GM19193 (cell line): ENCODE data around the gene COX8A.

Experiments used
- POLR2A ChIP-seq: IDR thresholded peaks from 4 replicates; pipeline ENCODE4 v1.6.1; 2011; ENCODE audit not compliant: insufficient read depth, insufficient read length; ENCODE audit errors: extremely low read depth

Gene COX8A

DNA sequence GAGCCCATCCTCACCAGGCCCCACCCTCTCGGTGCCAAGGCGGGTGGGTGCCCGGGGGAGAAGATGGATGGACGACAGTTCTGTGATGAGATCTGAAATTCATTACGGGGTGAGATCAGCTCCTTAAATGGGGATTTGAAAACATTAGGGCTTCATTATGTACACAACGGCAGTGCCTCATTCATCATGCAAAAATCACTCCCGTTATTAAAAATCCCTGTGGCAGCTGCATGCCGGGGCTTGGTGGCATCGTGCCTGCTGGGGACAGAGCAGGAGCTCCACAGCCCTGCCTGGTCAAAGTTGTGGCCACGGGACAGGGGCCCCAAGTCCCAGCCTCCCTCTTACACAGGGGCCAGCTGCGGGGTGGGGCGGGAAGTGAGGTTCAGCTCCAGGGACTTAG, 32.0 kb downstream of the COX8A start:
- no peak for TF ChIP-seq POLR2A

DNA sequence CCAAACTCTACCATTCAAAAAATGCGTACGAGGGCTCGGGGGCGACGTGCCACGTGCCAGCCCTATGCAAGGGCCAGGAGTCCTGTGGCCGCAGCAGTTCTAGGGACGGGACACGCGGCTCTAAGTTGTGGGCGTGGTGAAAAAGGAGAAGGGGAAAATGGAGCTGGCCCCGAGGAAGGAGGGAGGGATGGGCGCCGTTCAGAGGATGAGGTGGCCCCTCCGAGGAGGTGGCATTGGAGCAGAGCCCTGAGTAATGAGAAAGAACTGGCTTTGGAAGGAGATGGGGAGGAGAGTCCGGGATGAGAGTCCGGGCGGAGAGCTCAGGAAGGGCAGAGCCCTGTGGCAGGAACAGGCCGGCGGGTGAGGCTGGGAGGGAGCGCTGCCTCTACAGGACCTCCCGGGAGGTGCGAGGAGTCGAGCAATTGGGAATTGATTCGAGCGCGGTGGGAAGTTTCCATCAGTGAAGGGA, 32.8 kb downstream of the COX8A start:
- no peak for TF ChIP-seq POLR2A

DNA sequence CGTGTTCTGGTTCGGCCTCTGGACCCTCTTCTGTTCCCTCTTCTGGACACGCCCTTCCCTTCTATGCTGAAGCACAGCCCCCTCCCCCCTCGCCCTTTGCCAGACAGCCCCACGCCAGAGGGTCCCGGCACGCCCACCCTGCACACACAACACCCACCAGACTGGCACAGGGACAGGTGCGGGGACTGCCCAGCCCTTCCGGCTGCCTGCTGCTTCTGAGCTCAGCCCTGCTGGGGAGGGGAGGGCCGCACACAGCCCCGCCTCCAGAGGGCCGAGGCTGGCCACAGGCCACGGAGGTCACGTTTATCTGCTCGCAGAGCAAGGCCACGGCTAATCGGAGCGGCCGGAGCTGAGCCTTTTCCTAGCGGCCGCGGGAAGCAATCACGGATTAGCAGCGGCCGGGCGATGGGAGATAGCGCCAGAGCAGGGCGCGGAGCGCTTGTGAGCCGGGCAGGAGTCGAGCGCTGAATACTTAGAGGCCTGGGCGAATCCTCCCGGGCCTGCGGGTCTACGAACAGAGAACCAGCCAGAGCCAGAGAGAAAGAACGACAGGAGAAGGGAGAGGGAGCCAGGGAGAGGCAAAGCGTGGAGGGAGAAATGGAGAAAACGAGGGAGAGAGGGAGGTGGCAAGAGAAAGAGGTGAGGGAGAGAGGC, 33.3 kb downstream of the COX8A start:
- no peak for TF ChIP-seq POLR2A

GRCh38 chr11:64008283-64008913, 34.0 kb downstream of the COX8A start:
- no peak for TF ChIP-seq POLR2A

DNA sequence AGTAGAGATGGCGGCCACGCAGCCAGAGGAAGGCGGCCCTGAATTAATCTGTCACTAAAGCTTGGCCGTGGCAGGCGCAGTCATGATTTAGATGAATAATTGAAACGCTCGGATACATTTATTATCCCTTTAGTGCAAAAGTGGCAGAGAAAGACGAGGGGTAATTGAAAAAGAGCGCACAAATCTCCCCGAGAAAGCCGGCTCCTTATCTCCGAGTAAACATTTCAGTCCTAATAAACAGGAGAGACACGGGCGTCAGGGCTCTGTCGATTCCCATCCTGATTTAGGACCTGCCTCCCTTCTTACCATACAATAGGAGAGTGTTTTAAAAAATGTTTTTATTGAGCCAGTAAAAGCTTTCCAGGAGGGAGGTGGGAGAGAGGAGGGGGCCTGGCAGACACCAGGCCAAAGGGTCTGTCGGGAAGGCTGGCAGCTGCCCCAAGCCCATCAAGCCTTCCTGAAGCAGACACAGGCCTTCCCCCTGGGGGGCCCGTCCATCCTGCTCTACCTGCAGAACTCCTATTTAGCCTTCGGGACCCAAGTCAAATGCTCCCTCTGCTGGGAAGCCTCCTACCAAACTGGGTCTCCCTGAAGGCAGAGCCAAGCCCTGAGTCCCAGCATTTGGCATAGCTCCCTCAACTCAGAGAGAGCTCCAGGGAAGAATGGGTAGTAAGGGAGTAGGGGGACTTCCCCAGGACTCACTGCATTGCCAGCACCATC, 34.7 kb downstream of the COX8A start:
- TF ChIP-seq POLR2A: no peak

DNA sequence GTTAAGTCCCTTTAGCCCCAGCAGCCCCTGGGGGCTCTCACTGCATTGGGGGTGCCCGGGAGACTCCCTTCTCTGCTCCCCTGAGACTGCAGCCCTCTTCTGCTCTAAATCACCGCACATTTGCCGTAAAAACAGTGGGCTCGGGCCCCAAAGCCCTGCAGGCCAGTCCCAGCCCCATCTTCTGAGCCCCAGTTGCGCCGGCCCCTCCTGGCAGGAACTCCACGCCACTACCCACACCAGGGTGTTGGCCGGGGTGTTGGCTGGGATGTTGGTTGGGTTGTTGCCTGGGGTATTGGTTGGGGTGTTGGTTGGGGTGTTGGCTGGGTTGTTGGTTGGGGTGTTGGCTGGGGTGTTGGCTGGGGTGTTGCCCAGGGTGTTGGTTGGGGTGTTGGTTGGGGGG, 35.3 kb downstream of the COX8A start:
- no peak for TF ChIP-seq POLR2A

- TF ChIP-seq POLR2A: no peak
These were observed 36.4 kb downstream of the COX8A start for GRCh38 chr11:64010783-64011182.

- no peak for TF ChIP-seq POLR2A
These were observed 37.0 kb downstream of the COX8A start for GRCh38 chr11:64011371-64011770.

DNA sequence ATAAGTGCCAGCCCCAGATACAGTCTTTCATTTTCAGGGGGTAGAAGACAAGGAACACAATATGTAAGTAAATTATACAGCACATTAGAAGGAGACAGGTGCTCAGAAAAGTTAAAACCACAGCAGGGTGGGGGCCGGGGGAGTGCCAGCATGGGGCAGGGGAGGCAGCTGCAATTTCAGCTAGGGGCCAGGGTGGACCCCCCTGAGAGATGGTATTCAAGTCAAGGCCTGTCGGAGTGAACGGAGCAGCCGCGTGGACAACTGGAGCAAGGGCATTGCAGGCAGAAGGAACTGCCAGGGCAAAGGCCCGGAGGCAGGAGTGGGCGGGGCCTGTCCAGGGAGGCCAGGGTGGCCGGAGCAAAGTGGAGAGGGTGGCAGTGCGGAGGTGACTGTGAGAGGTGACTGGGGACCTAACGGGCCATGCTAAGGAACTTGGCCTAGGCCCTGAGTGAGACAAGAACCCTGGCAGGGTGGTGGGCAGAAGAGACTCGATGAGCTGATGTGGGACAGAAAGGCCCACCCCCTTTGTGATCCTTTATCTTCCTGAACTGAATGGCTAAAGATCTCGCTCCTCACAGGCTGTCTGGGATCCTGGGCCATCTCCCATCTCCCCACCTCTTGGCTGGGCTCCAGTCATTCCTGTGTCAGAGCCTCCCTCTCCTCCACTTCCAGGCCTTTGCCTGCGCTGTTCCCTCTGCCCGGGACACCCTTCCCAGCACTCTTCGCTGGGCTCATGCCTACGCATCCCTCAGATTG, 38.9 kb downstream of the COX8A start:
- TF ChIP-seq POLR2A: no peak

- no peak for TF ChIP-seq POLR2A
These were observed 39.9 kb downstream of the COX8A start for GRCh38 chr11:64014356-64014755.

GRCh38 chr11:64015510-64015909, 41.1 kb downstream of the COX8A start:
- no peak for TF ChIP-seq POLR2A

GRCh38 chr11:64015935-64016845, 41.8 kb downstream of the COX8A start:
- TF ChIP-seq POLR2A: no peak

GRCh38 chr11:64017945-64018224, 43.5 kb downstream of the COX8A start:
- no peak for TF ChIP-seq POLR2A

DNA sequence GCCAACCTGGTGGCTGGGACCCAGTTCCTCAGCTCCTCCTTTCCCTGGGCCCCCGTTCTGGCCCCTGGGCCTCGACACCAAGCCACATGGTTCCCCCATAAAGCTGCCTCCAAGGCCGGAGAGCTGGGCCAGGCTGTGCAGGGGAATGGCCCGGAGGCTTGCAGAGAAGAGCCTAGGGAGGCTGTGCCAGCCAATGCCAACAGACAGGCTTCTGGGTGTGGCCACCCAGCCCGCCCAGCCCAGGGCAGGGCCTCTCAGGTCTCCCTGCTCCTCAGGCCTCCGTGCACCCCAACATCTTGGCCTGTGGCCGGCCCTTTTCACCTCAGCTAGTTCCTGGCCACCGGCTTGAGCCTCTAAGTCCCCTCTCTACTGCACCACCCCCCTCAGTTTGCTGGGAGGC, 43.9 kb downstream of the COX8A start:
- TF ChIP-seq POLR2A: no peak

DNA sequence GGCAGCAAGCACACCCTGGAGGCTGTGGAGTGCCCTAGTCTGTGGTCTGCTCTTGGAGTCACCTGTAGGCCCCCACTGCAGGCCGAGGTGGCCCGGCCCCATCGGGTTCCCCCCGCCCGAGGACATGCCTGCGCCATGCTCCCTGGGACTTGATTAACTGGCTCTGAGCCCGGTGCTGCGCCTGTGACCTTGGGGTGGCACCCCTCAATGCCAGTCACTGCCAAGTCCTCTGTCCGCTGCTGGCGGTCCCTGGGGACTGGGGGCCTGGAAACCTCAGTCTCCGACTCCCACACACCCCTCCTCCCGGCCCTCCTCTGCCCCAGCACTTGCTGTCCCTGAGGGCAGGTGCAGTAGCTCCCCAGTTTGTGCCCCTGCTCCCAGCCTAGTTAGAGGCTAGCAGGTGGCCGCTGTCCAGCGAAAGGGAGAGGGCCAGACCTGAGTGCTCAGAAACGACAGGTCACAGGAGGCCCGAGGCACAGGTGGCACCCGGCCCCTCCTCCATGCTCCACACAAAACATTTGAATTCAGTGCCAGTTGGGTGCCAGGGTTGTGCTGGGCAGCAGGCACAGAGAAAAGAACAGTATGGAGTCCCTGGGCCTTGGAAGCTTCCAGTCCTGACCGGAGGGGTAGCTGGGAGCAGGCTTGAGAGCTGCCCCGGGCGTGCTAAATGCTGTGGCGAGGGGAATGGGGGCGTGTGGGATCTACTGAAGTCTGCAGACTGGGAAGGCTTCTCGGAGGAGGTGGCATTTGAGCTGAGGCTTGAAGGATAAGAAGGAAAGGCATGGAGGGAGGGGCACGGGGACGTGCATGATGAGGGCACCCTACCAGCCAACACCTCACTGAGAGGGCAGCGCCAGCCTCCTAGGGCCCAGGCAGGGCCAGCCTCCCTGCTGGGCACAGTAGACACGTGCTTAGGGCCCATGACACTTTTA, 45.0 kb downstream of the COX8A start:
- no peak for TF ChIP-seq POLR2A
